Measurements from ENCODE around the gene GDE1.

DNA sequence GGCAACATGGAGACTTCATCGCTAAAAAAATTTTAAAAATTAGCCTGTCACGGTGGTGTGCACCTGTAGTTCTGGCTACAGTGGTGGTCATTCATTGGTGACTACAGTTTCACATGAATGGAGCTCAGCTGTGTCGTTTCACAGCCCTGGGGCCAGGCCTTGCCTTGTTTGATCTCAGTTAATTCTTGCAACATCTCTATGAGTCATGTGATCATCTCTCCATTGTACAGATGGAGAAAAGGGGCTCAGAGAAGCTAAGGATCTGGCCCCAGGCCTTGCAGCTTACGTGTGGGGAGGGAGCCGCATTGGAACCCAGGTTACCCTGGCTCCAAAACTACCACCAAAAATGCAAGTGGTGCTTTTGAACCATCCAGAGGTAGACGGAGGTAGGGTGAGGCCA, 49.4 kb downstream of the GDE1 start:
- TF ChIP-seq, protein P1, sequence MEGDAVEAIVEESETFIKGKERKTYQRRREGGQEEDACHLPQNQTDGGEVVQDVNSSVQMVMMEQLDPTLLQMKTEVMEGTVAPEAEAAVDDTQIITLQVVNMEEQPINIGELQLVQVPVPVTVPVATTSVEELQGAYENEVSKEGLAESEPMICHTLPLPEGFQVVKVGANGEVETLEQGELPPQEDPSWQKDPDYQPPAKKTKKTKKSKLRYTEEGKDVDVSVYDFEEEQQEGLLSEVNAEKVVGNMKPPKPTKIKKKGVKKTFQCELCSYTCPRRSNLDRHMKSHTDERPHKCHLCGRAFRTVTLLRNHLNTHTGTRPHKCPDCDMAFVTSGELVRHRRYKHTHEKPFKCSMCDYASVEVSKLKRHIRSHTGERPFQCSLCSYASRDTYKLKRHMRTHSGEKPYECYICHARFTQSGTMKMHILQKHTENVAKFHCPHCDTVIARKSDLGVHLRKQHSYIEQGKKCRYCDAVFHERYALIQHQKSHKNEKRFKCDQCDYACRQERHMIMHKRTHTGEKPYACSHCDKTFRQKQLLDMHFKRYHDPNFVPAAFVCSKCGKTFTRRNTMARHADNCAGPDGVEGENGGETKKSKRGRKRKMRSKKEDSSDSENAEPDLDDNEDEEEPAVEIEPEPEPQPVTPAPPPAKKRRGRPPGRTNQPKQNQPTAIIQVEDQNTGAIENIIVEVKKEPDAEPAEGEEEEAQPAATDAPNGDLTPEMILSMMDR (conservative IDR thresholded peaks at IDR 0.05 in 1 of 2, IDR thresholded peaks at IDR 0.05 in 1 of 2; ENCODE audit: low read depth in 1 of 2, low read length in 2 of 2) = no peak
- TF ChIP-seq EZH2 (IDR thresholded peaks at IDR 0.05; ENCODE audit: low read length, missing control alignments) = no peak

Measured in fibroblast of lung (primary cell).